ENCODE measurements around the gene CDK14.

DNA sequence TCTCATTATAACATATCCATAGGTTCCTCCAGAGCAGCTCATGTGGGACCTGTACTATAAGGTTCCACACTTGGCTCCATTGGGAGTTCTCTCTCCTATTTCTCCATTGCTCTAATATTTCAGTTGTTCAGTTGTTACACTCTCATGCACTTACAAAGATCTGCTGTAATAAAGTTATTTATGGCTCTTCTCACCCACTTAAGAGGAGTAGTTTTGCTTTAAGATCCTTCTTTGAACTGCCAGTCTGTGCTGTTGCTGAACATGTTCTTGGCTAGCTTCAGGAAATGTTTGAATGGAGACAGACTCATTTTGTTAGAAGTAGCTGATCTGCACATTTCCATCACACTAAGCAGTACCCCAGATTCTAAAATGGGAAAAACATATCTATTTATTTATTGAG lies 250.1 kb downstream of the CDK14 start:
- TF ChIP-seq, protein P1, sequence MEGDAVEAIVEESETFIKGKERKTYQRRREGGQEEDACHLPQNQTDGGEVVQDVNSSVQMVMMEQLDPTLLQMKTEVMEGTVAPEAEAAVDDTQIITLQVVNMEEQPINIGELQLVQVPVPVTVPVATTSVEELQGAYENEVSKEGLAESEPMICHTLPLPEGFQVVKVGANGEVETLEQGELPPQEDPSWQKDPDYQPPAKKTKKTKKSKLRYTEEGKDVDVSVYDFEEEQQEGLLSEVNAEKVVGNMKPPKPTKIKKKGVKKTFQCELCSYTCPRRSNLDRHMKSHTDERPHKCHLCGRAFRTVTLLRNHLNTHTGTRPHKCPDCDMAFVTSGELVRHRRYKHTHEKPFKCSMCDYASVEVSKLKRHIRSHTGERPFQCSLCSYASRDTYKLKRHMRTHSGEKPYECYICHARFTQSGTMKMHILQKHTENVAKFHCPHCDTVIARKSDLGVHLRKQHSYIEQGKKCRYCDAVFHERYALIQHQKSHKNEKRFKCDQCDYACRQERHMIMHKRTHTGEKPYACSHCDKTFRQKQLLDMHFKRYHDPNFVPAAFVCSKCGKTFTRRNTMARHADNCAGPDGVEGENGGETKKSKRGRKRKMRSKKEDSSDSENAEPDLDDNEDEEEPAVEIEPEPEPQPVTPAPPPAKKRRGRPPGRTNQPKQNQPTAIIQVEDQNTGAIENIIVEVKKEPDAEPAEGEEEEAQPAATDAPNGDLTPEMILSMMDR (IDR thresholded peaks at IDR 0.05; ENCODE audit: control extremely low read depth in 1 of 3, insufficient read depth in 1 of 3, low read depth in 1 of 3, low read length in 3 of 3): no peak
- TF ChIP-seq SP2 (IDR thresholded peaks at IDR 0.05; ENCODE audit: low read length): no peak
- TF ChIP-seq POLR2AphosphoS5 (IDR thresholded peaks at IDR 0.05; ENCODE audit: low read depth, low read length): no peak
- no peak for TF ChIP-seq EZH2 (IDR thresholded peaks at IDR 0.05; ENCODE audit: low read depth, low read length, severe bottlenecking)
- no peak for TF ChIP-seq JUN (IDR thresholded peaks at IDR 0.05; ENCODE audit: low read depth, low read length)
- TF ChIP-seq EP300 (IDR thresholded peaks at IDR 0.05; ENCODE audit: borderline replicate concordance in 1 of 2, low read depth in 2 of 2, low read length in 2 of 2): no peak
- TF ChIP-seq, protein P2, sequence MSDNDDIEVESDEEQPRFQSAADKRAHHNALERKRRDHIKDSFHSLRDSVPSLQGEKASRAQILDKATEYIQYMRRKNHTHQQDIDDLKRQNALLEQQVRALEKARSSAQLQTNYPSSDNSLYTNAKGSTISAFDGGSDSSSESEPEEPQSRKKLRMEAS (IDR thresholded peaks at IDR 0.05): no peak
